T47D (cell line): ENCODE data around the gene TMC7.

Experiments
- DNase-seq, 2 experiments: peaks; one replicate each; pipeline versions ENCODE4 v3.0.0 to v3.0.0-alpha.2; 2011 to 2012; ENCODE audit warnings: low read depth in 1 of 2, low spot score in 1 of 2
- JUND ChIP-seq: IDR thresholded peaks from 2 replicates; pipeline ENCODE4 v1.6.1; 2012; ENCODE audit warnings: low read depth
- in situ Hi-C: cut with HindIII; loops from 2 replicates; pipeline ENCODE4 v1.10.0; 2016; ENCODE audit warnings: low sequenced_read_pairs, low pct_unique_long_range_greater_than_20kb

Gene TMC7

GRCh38 chr16:19031738-19032137 lies 48.0 kb downstream of the TMC7 start:
- in situ Hi-C loops = no loop called here
- no peak for DNase-seq
- no peak for TF ChIP-seq JUND

- DNase-seq = no peak
- in situ Hi-C loops = no loop called here
- TF ChIP-seq JUND = no peak
Measured at GRCh38 chr16:19033761-19034160, 50.0 kb downstream of the TMC7 start.

DNA sequence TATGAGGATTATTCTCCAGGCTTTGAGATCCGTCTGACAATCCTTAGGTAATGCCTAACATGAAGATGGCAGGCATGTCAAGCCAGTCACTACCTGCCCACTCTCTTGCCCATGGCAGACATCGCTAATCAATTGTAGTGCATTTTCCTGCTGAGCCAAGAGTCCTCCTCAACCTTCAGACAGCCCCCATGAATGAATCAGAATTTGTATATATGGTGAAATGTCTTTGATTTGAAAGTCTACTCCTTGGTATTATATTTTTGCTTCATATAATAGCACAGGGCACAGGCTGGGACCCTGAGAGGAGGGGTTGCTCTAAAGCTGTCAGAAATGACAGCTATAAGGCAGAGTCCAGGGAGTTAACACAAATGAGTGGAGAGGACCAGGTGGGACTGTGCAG lies 56.7 kb downstream of the TMC7 start:
- in situ Hi-C loops = no loop called here
- TF ChIP-seq JUND = no peak
- DNase-seq = no peak

DNA sequence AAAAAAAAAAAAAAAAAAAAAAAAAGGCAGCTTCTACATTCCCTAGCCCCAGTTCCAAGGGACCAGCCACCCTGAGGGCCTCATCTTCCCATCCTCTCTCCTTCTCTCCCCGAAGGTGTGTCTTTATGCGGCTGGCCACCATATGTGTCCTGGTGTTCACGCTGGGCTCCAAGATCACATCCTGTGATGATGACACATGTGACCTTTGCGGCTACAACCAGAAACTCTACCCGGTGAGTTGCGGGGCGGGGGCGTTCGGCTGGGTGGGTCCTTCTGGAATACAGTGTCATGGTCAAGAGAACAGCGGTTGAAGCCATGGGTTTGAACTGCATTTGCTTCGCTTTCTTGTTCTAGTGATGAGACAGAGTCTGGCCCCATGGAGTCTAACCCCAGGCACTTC lies 61.0 kb downstream of the TMC7 start:
- no peak for TF ChIP-seq JUND
- no peak for DNase-seq
- in situ Hi-C loops = no loop called here

GRCh38 chr16:19046062-19046461 lies 62.3 kb downstream of the TMC7 start:
- no peak for TF ChIP-seq JUND
- DNase-seq = no peak
- in situ Hi-C loops = no loop called here

- no peak for DNase-seq
- in situ Hi-C loops = no loop called here
- no peak for TF ChIP-seq JUND
Measured at GRCh38 chr16:19062706-19063105, 79.0 kb downstream of the TMC7 start.

- no peak for DNase-seq
- in situ Hi-C loops = no loop called here
- no peak for TF ChIP-seq JUND
Measured at GRCh38 chr16:19066988-19067348, 83.2 kb downstream of the TMC7 start.

DNA sequence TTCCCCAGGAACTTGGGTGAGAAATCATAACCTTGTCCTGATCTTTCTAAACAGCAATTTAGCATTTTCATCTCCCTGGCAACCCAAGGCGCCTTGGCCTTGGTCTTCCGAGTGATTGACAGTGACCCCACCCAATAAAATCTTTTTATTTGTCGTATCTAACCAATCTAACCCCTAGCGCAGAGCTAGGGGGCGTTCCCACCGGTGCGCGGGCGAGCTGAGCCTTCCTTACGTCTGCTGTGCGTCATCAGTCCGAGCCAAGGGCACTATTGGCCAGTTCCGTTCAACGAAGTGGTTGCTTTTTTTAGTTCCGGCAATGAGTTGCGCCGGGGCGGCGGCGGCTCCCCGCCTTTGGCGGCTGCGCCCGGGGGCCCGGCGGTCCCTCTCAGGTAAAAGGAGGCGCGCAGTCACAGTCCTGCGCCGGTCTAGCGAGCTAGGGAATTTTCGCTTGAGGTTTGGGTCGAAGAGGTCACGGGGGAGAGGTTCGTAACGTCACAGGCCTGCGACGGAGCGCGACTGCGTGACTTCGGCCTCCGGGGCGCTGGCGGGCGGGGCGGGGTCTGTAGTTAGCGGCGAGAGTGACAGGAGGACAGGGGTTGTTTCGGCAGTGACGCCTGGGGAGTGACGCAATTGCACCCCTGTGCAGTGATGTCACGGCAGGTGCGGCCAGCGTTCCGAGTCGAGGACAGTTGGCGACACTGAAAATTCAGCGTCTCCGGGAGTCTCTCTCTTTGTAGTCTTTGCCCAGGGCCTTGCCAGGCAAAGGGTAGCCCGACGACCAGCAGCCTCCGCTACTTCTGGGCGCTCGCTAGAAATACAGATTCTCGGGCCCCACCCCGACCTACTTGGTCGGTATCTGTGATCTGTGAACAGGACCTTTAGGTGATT lies 83.9 kb downstream of the TMC7 start, which contains the start of gene COQ7:
COQ7 (plus strand) TSS at position 266 of the 888 bp plus-strand sequence; CDS start at position 317, 51 bp downstream.
- peak; percentile 77 to 100 for DNase-seq
- no peak for TF ChIP-seq JUND

DNA sequence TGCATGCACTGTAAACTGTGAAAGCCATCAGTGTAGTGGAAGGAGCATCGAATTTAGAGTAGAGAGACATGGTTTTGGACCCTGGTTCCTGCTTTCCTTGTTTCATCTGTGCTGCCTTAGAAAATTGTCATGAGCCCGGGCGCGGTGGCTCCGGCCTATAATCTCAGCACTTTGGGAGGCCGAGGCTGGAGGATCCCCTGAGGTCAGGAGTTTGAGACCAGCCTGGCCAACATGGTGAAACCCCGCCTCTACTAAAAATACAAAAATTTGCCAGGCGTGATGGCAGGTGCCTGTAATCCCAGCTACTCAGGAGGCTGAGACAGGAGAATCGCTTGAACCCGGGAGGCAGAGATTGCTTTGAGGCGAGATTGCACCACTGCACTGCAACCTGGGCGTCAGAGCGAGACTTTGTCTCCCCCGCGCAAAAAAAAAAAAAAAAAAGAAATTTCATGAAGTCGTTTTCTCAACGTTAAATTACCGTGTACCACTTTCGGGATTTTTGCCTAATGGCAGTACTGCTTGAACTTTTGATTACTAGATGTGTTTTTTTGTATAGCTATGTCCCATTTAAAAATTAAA lies 84.6 kb downstream of the TMC7 start:
- in situ Hi-C loops = no loop called here
- TF ChIP-seq JUND = no peak
- DNase-seq = no peak

More for the DNA sequence above, 83.9 kb downstream of the TMC7 start, which contains the start of gene COQ7:
- in situ Hi-C loops = no loop called here

DNA sequence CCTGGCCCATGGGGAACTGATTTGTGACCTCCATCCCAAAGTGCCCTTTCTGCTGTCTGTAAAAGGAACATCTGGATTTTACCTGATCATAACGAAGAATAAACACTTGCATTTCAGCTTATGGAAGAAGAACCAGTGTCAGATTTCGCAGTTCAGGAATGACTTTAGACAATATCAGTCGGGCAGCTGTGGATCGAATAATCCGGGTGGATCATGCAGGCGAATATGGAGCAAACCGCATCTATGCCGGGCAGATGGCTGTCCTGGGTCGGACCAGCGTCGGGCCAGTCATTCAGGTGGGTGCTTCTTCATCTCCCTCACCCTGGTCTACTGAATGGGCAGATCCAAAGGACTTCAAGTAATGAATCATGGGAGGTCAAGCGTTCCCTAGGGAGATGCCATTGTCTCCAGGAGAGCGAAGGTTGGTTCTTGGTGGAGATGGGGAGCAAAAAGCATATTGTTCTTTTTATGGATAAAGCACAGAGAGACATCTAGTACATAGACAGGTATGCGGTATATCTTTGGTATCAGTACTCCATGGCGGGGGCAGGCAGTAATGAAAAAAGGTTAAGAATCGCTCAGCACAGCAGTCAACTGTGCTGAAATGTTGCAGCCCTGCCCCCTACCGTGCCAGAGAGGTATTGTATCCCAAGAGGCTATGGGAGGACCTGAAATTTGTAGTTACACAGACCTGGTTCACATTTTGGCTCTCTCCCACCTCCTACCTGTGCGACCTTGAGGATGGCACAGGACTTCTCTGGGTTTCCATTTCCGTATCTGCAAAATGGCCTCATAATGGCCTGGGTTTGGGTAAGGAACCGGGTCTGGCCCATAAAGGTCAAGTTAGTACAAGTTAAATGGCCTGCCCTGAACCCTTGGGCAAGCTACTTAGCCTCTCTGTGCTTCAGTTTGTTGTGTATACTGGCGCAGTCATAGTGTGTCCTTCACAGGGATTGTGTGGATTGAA lies 88.4 kb downstream of the TMC7 start:
- TF ChIP-seq JUND = no peak
- in situ Hi-C loops = no loop called here
- peak in 1 of 2 experiments; percentile 80 for DNase-seq

DNA sequence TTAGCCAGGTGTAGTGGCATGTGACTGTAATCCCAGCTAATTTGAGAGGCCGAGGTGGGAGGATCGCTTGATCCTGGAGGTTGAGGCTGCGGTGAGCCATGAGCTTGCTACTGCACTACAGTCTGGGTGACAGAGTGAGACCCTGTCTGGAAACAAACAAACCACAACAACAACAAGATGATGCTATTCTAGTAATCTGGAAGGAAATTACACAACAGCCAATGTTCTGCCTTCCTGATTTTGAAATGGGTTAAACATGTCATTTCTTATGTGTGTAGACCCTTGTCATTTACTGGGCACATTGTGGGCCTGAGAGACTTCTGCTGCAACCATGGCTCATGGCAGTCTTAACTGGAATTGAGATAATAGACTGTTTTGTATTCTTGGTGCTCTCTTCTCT lies 89.6 kb downstream of the TMC7 start:
- no peak for DNase-seq
- no peak for TF ChIP-seq JUND
- in situ Hi-C loops = no loop called here

DNA sequence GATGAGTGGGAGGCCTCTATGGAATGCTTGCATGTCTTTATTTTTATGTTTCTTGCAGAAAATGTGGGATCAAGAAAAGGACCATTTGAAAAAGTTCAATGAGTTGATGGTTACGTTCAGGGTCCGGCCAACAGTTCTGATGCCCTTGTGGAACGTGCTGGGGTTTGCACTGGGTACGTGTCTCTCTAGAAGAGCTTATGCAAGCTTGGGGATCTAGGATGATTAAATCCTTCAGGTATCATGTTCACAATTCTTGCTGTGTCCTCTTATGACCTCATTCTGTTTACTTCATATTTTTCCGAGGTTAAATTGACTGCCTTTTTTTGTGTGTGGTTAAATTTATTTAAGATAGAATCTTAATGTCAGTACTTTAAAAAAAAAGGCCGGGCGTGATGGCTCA lies 90.1 kb downstream of the TMC7 start:
- no peak for TF ChIP-seq JUND
- in situ Hi-C loops = no loop called here

DNA sequence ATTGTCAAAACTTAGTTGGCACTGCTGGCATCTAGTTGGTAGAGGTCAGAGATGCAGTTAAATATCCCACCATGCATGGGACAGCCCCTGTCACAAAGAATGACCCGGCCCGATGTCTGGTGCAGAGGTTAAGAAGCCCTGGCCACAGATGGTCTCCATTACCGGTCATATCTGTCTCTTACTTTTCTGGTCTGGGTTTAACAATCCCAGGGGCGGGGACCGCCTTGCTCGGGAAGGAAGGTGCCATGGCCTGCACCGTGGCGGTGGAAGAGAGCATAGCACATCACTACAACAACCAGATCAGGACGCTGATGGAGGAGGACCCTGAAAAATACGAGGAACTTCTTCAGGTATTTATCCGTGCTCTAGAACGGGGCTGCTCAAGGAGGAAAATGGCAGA lies 91.8 kb downstream of the TMC7 start:
- in situ Hi-C loops = no loop called here
- TF ChIP-seq JUND = no peak
- DNase-seq = no peak

More for the DNA sequence above, 90.1 kb downstream of the TMC7 start:
- no peak for DNase-seq
